Measurements from ENCODE around the gene ENTPD7. TPM values are rescaled to one million over a fixed set of nuclear protein-coding genes. Genes with fewer than 3 reads are reported as not detected.

ENTPD7 gene
- total RNA-seq, 2 donors from 2014 or later, result 23.8 to 26.4 TPM

DNA sequence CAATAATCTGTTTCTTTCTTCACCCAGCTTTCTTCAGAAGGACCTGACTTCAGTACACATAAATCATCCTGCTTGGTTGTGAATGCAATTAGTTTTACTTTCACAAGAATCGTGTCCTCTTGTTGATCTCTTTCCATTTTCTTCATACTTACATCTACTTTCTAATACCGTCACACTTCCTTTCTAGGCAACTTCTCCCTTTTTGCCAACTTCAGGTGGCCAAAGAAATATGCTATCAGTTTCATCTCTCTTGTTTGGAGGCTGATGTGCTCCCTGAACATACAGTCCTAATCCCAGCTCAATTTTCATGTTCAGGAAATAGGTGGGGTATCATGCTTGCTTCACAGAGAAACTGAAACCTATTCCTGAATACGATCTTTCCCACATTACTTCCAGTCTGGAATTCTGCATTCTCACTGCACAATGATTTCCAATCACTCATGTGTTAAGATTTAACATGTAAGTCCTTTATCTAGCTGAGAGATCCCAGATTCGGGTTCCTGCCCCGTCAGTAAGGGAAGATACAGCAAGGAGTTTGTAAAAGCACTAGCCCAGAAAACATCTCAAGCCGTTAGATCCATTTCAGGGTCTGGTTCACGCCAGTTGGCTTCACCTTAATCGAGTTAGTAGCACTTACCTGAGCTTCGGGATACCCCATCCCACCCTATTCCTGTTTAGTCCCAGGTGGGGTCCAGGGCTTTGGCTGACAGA, 40.1 kb upstream of the ENTPD7 start:
- Mint-ChIP-seq H3K9me3 (no peaks in the 10 kb centered on the region), H3K36me3 (ENCODE audit: low read depth) (no peaks in the 10 kb centered on the region), H3K27ac (no peak overlapping the region), H3K4me3 (peak overlapping the region; percentile 73), H3K27me3 (ENCODE audit: insufficient read depth) (peaks cover 10% of the 10 kb centered on the region), H3K4me1 (peaks cover 28% of the 10 kb centered on the region)
- no peak for DNase-seq
- Histone ChIP-seq H3K27ac (ENCODE audit: low read depth, low read length) (no peak overlapping the region), H3K27me3 (ENCODE audit: control insufficient read depth, insufficient read depth, low read length, poor library complexity, severe bottlenecking) (no peaks in the 10 kb centered on the region), H3K9me3 (ENCODE audit: control insufficient read depth, low read length) (no peaks in the 10 kb centered on the region), H3K4me1 (ENCODE audit: control insufficient read depth, insufficient read depth, low read length) (peaks cover 3% of the 10 kb centered on the region), H3K36me3 (ENCODE audit: control insufficient read depth, insufficient read depth, low read length) (no peaks in the 10 kb centered on the region), H3K9ac (ENCODE audit: extremely low read depth, low read length, poor library complexity, severe bottlenecking) (peak overlapping the region; percentile 54), H3K4me3 (ENCODE audit: low read length) (peak overlapping the region; percentile 95)
- TF ChIP-seq, protein P1, sequence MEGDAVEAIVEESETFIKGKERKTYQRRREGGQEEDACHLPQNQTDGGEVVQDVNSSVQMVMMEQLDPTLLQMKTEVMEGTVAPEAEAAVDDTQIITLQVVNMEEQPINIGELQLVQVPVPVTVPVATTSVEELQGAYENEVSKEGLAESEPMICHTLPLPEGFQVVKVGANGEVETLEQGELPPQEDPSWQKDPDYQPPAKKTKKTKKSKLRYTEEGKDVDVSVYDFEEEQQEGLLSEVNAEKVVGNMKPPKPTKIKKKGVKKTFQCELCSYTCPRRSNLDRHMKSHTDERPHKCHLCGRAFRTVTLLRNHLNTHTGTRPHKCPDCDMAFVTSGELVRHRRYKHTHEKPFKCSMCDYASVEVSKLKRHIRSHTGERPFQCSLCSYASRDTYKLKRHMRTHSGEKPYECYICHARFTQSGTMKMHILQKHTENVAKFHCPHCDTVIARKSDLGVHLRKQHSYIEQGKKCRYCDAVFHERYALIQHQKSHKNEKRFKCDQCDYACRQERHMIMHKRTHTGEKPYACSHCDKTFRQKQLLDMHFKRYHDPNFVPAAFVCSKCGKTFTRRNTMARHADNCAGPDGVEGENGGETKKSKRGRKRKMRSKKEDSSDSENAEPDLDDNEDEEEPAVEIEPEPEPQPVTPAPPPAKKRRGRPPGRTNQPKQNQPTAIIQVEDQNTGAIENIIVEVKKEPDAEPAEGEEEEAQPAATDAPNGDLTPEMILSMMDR (conservative IDR thresholded peaks at IDR 0.05), result no peak
- 25 to 28% methylated on average over 7 to 9 of the region's 9 CpGs for WGBS, 2 experiments (ENCODE audit: insufficient coverage in 1 of 2, insufficient read length in 1 of 2)

DNA sequence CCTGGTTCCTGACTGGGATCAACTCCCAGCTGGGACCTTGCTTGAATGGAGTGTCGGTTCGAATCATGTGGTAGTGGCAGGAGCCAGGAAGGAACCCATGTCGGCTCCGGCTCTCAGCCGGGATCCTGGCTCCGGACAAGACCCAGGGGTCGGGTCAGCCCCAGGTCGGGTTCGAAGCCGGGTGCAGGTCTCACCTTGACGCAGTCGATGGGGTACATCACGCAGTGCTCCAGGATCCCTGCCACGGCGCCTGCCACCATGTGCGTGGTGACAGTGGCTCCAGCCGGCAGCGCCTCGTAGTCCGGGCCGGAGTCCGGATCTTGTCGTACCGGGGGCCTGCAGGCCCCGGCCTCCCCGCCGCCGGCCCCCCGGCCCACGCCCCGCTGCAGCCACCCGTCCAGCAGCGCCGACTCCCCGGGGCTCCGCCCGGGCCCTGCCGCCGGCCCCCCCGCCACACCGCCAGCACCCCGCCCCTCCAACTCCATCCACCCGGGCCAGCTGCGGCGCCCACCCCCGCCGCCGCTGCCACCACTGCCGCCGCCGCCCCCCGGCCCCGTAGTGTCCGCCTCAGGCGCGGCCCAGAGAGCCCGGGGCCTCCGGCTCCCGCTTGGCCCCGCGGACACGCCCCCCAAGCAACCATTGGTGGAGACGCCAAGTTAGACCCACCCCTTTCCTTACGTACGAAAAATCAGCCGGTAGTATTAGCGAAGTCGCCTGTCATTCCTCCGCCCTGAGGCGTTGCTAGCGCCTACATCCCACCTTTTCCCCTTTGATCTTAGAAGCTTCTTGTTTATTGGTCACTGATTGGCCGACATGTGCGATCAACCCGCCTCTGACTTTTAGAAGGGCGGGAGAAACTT, 39.2 kb upstream of the ENTPD7 start, which contains the start of gene SLC25A28:
Gene SLC25A28, minus strand, starts transcription at position 589 of the 860 bp plus-strand sequence. Its CDS starts 104 bp downstream, at position 485.
- Histone ChIP-seq H3K27ac (ENCODE audit: low read depth, low read length) (peak within 1 kb of the TSS; percentile 97), H3K9me3 (ENCODE audit: control insufficient read depth, low read length) (no peaks in the 10 kb centered on the region), H3K4me3 (ENCODE audit: low read length) (peak within 1 kb of the TSS; percentile 95), H3K9ac (ENCODE audit: extremely low read depth, low read length, poor library complexity, severe bottlenecking) (peak within 1 kb of the TSS; percentile 82), H3K27me3 (ENCODE audit: control insufficient read depth, insufficient read depth, low read length, poor library complexity, severe bottlenecking) (no peaks in the 10 kb centered on the region), H3K4me1 (ENCODE audit: control insufficient read depth, insufficient read depth, low read length) (peaks cover 3% of the 10 kb centered on the region), H3K36me3 (ENCODE audit: control insufficient read depth, insufficient read depth, low read length) (no peaks in the 10 kb centered on the region)
- Mint-ChIP-seq H3K27me3 (ENCODE audit: insufficient read depth) (peaks cover 17% of the 10 kb centered on the region), H3K36me3 (ENCODE audit: low read depth) (no peaks in the 10 kb centered on the region), H3K4me1 (peaks cover 28% of the 10 kb centered on the region), H3K27ac (peak within 1 kb of the TSS; percentile 94), H3K4me3 (peak within 1 kb of the TSS; percentile 73), H3K9me3 (no peaks in the 10 kb centered on the region)
- TF ChIP-seq, protein P1 (conservative IDR thresholded peaks at IDR 0.05), result no peak
- WGBS, 2 experiments (ENCODE audit: insufficient coverage in 1 of 2, insufficient read length in 1 of 2), result 0% methylated on average over 33 to 64 of the region's 75 CpGs
- DNase-seq, result peak; percentile 98

DNA sequence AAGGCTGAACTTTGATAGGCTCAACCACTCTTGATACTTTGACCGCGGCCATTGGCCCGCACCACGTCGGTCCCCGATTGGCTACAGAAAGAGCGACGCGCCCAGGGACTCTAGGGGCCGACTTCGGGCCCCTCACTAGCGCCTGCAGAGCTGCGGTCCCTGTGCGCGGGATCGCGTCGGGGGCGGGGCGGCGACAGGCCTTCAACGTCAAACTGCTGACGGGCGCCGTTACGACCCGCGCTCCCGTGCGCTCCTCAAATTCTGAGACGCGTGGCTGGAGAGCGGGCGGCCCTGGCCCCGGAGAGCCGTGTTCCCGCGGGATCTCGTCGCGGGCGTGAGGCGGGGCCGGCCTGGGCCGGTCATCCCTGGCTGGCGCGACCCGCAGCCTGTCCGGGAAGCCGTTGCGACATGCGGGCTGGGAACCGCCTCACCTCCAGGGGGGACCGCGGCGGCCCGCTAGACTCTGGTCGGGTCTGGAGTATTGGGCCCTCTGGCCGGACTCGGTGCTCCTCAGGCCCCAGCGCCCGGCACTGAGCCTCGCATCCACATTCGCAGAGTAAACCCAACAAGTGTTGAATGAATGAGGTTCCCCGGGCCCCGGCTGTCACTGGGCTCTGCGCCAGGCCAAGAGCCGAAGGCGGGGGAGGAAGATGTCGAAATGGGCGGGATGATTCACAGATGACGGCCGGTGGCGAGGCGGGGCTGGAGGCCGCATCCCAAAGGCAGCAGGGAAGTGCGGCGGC, 38.4 kb upstream of the ENTPD7 start:
- H3K27me3 ChIP-seq (ENCODE audit: control insufficient read depth, insufficient read depth, low read length, poor library complexity, severe bottlenecking), result no peaks in the 10 kb centered on the region
- peaks cover 21% of the 10 kb centered on the region for H3K27me3 Mint-ChIP-seq (ENCODE audit: insufficient read depth)
- WGBS, 2 experiments (ENCODE audit: insufficient coverage in 1 of 2, insufficient read length in 1 of 2), result 0% methylated on average over 36 to 78 of the region's 78 CpGs
- no peaks in the 10 kb centered on the region for H3K36me3 Mint-ChIP-seq (ENCODE audit: low read depth)
- peak overlapping the region; percentile 73 for H3K4me3 Mint-ChIP-seq
- H3K9me3 Mint-ChIP-seq, result no peaks in the 10 kb centered on the region
- peak; percentile 94 for DNase-seq
- TF ChIP-seq, protein P1 (conservative IDR thresholded peaks at IDR 0.05), result peak; percentile 24
- H3K4me1 ChIP-seq (ENCODE audit: control insufficient read depth, insufficient read depth, low read length), result peaks cover 3% of the 10 kb centered on the region
- H3K27ac ChIP-seq (ENCODE audit: low read depth, low read length), result peak overlapping the region; percentile 97
- H3K4me3 ChIP-seq (ENCODE audit: low read length), result peak overlapping the region; percentile 83
- peak overlapping the region; percentile 82 for H3K9ac ChIP-seq (ENCODE audit: extremely low read depth, low read length, poor library complexity, severe bottlenecking)
- peaks cover 28% of the 10 kb centered on the region for H3K4me1 Mint-ChIP-seq
- no peaks in the 10 kb centered on the region for H3K36me3 ChIP-seq (ENCODE audit: control insufficient read depth, insufficient read depth, low read length)
- peak overlapping the region; percentile 94 for H3K27ac Mint-ChIP-seq
- no peaks in the 10 kb centered on the region for H3K9me3 ChIP-seq (ENCODE audit: control insufficient read depth, low read length)

Data from endodermal cell (in vitro differentiated cells).